Stimulated activated CD4-positive, alpha-beta T cell treated with anti-CD3 and anti-CD28 coated beads, Interleukin-1b, Interleukin-23, amount 100 ng/mL, for 4 hours (primary cell): ENCODE measurements around the gene APIP.

Experiments used
- DNase-seq, 2 donors: peaks; one replicate each; pipeline ENCODE4 v3.0.0-alpha.2; 2020; ENCODE audit warnings: low read depth in 2 of 2

APIP gene

DNA sequence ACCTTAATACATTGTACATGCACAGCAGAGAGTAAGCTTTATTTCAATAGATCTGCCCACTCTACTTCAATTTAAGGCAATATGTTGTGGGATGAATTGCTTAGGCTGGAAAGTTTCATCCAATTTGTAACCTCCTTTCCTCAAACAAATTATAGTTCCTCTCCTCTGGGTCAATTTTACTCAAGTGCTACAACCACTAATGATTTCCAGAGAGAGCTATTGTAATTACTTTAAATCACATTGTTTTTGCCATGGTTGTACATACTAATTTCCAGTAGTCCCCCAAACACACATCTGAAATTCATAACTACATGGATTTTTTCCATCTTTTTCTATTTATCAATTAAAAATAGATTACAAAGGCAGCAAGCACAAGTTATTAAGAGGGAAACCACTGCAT is 72.9 kb downstream of the APIP start:
- DNase-seq = no peak

DNA sequence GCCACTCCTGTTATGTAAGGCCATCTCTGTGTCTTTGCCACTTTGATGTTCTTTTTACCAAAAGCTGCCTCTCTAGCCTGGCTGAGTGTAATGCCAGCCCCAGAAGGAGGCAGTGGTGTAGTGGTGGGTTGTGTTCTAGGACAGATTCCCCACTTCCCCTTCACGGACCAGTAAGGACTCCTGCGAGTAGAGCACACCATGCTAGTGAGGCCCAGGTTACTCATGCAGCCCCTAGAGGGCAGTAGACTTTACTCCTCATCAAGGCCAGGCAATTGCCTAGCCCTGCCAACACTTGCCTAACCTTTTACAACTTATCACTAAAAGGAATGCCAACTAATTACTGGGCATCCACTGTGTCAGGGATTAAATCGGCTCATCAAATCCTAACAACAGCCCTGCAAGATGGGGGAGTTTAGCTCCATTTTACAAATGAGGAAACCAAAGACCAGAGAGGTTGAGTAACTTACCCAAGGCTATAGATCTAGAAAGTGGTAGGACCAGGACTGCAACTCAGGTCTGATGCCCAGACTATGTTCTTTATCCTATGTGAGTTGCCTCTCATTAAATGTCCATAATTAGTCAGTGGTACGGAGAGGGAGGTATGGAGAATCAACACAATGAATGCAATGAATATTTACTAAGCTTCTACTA is 75.3 kb downstream of the APIP start:
- no peak for DNase-seq

DNA sequence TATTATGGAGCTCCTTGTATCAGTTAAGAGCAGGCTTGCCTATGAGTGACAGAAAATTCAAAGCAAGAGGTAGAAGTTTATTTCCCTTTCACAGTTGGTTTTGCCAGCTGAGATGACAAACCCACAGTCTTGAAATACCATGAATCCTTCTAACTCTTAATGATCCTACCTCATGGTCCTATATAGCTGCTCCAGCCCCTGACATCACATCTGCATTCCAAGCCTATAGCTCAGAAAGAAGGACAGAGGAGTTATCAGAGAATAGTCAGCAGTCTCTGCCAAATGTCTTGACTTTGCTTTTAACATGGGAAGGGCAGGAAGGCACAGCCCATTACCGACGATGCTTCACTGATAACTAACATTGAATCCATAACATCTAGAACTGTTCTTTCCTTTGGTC is 76.2 kb downstream of the APIP start:
- no peak for DNase-seq

DNA sequence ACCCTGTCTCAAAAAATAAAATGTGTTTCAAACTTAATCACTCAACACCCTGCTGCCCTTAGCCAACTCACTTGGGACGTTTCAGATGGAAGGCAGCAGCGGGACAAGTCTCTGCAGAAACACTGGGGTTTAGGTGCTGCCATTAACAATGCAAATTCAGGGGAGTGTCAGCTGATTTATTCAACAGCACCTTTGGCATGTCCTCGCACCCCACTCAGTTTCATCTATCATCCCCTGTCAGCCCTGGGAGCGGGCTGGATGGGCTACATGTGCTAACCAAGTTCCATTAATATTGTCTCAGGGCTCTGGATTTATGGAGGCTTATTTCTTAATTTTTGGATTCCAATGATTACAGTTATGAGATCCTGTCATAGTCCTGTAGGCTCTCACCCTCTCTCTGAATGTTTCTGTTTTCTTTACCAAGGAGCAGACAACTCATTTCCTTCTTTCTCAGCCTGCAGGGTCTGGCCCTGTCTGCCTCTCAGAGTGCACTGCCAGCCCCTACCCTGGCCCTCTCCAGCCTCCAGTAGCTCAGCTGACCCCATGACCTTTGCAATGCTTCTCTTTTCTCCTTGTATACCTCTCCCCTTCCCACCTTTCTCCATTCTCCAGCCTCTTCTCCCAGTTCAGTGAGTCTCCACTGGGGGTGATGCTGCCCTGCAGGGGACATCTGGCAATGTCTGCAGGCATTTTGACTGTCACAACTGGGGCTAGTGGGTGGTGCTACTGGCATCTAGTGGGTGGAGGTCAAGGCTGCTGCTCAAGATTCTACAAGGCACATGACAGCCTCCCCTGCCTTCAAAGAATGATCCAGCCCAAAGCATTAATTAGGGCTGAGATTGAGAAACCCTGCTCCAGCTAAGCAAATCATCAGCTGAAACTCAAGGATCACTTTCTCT is 79.0 kb downstream of the APIP start:
- no peak for DNase-seq

DNA sequence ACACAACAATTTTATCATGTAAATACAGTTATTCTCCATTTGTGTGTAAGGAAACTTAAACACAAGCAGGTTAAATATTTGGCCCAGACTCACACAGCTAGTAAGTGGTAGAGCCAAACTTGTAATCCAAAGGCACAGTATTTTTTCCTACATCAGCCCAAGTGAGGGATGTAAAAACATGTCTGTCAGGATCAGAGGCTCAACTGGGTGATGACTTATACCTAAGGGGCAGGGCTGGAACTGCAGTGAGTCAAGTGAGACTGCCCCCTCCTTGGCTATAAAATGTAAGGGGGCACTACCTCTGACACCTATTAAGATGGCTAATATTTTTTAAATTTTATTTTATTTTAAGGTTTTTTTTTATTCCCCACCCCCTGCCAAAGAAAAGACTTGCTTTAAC is 82.6 kb downstream of the APIP start:
- no peak for DNase-seq
